Vagina (tissue), 2 donors: ENCODE results near the gene ZFPL1.

Source experiments
- POLR2A ChIP-seq, 2 donors: fragments of 450-650 bp; IDR thresholded peaks; one replicate each; pipeline ENCODE4 v1.6.1; 2017; ENCODE audit warnings: antibody characterized with exemption in 2 of 2, mild to moderate bottlenecking in 2 of 2, moderate library complexity in 2 of 2
- TF ChIP-seq, protein P1 (sequence below), 3 experiments: fragments of 450-650 bp in 2 of 3; fragments of 200-600 bp in 1 of 3; sonication (generic) in 1 of 3; IDR thresholded peaks; one replicate each; pipeline ENCODE4 v1.5.1; 2017 to 2019; ENCODE audit warnings: antibody characterized with exemption in 3 of 3, mild to moderate bottlenecking in 2 of 3, moderate library complexity in 2 of 3

DNA sequence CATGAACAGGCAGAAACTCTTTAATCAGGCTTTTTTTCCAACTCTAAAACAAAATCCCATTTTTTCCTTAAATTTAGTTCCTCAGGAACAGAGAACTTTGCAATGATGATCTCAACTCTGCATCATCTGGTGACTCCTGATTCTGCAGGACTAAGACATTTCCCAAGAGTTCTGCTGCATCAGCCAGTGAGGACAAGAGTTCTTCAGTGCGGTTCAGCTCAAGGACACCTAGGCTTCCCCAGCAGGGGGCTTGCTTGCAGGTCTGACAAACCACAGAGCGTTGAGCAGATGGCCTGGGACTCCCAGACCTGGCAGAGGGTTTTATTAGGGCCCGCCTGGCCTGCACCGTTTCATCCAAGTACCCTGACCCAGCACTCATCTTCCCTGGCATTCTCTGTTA lies 6.6 kb upstream of the ZFPL1 start:
- TF ChIP-seq, protein P1, sequence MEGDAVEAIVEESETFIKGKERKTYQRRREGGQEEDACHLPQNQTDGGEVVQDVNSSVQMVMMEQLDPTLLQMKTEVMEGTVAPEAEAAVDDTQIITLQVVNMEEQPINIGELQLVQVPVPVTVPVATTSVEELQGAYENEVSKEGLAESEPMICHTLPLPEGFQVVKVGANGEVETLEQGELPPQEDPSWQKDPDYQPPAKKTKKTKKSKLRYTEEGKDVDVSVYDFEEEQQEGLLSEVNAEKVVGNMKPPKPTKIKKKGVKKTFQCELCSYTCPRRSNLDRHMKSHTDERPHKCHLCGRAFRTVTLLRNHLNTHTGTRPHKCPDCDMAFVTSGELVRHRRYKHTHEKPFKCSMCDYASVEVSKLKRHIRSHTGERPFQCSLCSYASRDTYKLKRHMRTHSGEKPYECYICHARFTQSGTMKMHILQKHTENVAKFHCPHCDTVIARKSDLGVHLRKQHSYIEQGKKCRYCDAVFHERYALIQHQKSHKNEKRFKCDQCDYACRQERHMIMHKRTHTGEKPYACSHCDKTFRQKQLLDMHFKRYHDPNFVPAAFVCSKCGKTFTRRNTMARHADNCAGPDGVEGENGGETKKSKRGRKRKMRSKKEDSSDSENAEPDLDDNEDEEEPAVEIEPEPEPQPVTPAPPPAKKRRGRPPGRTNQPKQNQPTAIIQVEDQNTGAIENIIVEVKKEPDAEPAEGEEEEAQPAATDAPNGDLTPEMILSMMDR (IDR thresholded peaks at IDR 0.05) = no peak
- no peak for TF ChIP-seq POLR2A (IDR thresholded peaks at IDR 0.05)
